GM12878 (cell line): ENCODE results near the gene NKD1.

Experiments used
- CHD2 ChIP-seq: IDR thresholded peaks from 2 replicates; pipeline ENCODE4 v1.6.1; 2011; ENCODE audit warnings: low read depth, low read length, improper control_type of control experiment, borderline replicate concordance
- CREB1 ChIP-seq: IDR thresholded peaks from 2 replicates; pipeline ENCODE4 v1.6.1; 2012; ENCODE audit warnings: low read depth, mild to moderate bottlenecking, inconsistent platforms
- EP300 ChIP-seq, 2 experiments: fragments of 150-350 bp in 1 of 2; IDR thresholded peaks; 2 replicates each; pipeline ENCODE4 v1.6.1; 2011 to 2012; ENCODE audit warnings: low read depth in 2 of 2, low read length in 2 of 2, borderline replicate concordance in 1 of 2, improper control_type of control experiment in 1 of 2, inconsistent platforms in 1 of 2; ENCODE audit not compliant: control insufficient read depth in 1 of 2
- JUND ChIP-seq: IDR thresholded peaks from 2 replicates; pipeline ENCODE4 v1.6.1; 2012; ENCODE audit warnings: low read depth, mild to moderate bottlenecking, low read length, improper control_type of control experiment, moderate library complexity
- MAX ChIP-seq: IDR thresholded peaks from 2 replicates; pipeline ENCODE4 v1.6.1; 2012; ENCODE audit warnings: low read depth, low read length, improper control_type of control experiment
- POLR2A ChIP-seq: IDR thresholded peaks from 2 replicates; pipeline ENCODE4 v1.6.1; 2011; ENCODE audit warnings: low read depth, mild to moderate bottlenecking, low read length
- PRDM15 ChIP-seq: fragments of 450-650 bp; formaldehyde crosslinking; IDR thresholded peaks from 2 replicates; pipeline ENCODE4 v1.4.0; 2020; ENCODE audit warnings: mild to moderate bottlenecking, moderate library complexity
- SIX5 ChIP-seq: IDR thresholded peaks from 2 replicates; pipeline ENCODE4 v1.6.1; 2011; ENCODE audit warnings: mild to moderate bottlenecking, low read depth, low read length, moderate library complexity; ENCODE audit not compliant: severe bottlenecking
- TF ChIP-seq, protein P1 (sequence below), 3 experiments: IDR thresholded peaks in 2 of 3; conservative IDR thresholded peaks in 1 of 3; 2 replicates each; pipeline ENCODE4 v1.5.1; 2011; ENCODE audit warnings: low read depth in 3 of 3, low read length in 3 of 3, mild to moderate bottlenecking in 3 of 3, control low read depth in 2 of 3, moderate library complexity in 2 of 3, inconsistent platforms in 1 of 3, mixed read lengths in 1 of 3; ENCODE audit not compliant: control insufficient read depth in 2 of 3, insufficient read depth in 1 of 3; ENCODE audit errors: extremely low read depth in 1 of 3

GRCh38 chr16:50528820-50529219 is 19.4 kb upstream of the NKD1 start:
- no peak for TF ChIP-seq EP300 (IDR thresholded peaks at IDR 0.05; ENCODE audit: borderline replicate concordance in 1 of 2, control insufficient read depth in 1 of 2, low read depth in 2 of 2, low read length in 2 of 2)
- no peak for TF ChIP-seq POLR2A
- no peak for TF ChIP-seq CREB1
- TF ChIP-seq CHD2, result no peak
- TF ChIP-seq JUND, result no peak
- TF ChIP-seq MAX, result no peak
- no peak for TF ChIP-seq PRDM15
- no peak for TF ChIP-seq SIX5
- TF ChIP-seq, protein P1, sequence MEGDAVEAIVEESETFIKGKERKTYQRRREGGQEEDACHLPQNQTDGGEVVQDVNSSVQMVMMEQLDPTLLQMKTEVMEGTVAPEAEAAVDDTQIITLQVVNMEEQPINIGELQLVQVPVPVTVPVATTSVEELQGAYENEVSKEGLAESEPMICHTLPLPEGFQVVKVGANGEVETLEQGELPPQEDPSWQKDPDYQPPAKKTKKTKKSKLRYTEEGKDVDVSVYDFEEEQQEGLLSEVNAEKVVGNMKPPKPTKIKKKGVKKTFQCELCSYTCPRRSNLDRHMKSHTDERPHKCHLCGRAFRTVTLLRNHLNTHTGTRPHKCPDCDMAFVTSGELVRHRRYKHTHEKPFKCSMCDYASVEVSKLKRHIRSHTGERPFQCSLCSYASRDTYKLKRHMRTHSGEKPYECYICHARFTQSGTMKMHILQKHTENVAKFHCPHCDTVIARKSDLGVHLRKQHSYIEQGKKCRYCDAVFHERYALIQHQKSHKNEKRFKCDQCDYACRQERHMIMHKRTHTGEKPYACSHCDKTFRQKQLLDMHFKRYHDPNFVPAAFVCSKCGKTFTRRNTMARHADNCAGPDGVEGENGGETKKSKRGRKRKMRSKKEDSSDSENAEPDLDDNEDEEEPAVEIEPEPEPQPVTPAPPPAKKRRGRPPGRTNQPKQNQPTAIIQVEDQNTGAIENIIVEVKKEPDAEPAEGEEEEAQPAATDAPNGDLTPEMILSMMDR (IDR thresholded peaks at IDR 0.05 in 2 of 3, conservative IDR thresholded peaks at IDR 0.05 in 1 of 3; ENCODE audit: control insufficient read depth in 2 of 3, extremely low read depth in 1 of 3, insufficient read depth in 1 of 3, low read depth in 3 of 3, low read length in 3 of 3), result no peak
